ENCODE results near the gene ZNF608.

ZNF608 gene, protein sequence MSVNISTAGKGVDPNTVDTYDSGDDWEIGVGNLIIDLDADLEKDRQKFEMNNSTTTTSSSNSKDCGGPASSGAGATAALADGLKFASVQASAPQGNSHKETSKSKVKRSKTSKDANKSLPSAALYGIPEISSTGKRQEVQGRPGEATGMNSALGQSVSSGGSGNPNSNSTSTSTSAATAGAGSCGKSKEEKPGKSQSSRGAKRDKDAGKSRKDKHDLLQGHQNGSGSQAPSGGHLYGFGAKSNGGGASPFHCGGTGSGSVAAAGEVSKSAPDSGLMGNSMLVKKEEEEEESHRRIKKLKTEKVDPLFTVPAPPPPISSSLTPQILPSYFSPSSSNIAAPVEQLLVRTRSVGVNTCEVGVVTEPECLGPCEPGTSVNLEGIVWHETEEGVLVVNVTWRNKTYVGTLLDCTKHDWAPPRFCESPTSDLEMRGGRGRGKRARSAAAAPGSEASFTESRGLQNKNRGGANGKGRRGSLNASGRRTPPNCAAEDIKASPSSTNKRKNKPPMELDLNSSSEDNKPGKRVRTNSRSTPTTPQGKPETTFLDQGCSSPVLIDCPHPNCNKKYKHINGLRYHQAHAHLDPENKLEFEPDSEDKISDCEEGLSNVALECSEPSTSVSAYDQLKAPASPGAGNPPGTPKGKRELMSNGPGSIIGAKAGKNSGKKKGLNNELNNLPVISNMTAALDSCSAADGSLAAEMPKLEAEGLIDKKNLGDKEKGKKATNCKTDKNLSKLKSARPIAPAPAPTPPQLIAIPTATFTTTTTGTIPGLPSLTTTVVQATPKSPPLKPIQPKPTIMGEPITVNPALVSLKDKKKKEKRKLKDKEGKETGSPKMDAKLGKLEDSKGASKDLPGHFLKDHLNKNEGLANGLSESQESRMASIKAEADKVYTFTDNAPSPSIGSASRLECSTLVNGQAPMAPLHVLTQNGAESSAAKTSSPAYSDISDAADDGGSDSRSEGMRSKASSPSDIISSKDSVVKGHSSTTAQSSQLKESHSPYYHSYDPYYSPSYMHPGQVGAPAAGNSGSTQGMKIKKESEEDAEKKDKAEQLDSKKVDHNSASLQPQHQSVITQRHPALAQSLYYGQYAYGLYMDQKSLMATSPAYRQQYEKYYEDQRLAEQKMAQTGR (N-terminal part only)

DNA sequence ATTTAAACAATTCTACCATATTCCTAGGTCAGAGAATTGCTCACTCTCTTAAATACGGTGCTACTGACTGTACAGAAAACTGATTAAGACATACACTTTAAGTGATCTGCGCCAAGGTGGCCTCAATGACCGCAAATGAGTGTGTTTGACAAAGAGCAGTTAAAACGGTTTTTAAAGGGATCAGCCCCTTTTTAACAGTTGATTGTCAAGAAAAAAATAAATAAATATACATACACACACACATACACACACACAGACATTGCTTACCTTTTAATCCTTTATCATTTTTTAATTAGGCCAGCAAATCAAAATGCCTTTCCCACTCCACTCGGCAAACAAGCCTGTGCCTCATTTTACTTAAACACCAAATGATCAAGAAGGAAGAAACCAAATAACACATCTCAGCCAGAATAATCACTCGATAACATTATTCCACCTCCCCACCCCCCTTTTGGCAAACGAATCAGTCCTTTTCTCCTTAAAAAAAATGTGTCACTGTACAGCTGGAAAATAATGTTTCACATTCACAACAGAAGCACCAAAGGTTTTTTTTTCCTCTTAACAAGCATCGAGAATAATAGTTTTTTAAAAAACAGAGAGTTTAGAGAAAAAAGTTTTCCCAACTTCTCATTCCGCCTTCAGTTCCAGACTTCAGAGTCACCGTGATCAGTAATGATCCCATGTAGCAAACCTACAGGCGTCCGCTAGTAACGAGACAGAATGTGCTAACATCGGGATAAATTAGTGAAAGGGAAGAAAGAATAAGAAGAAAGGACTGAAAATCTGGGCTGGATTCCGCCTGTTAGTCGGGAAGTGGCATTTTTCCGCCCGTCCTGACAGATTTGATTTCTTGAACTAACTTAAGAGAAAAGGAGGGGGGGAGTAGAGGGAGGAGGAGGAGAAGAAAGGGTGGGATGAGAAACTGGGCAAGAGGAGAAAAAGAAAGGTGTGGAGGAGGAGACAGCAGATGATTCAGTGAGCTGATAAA, at the start of gene ZNF608:
TSS of gene ZNF608 (minus strand) at position 712 of the 988 bp plus-strand sequence. CDS start 1,650 bp downstream, outside the sequence.
- Histone ChIP-seq H3K9me3 (no peaks in the 10 kb centered on the region), H3K36me3 (no peaks in the 10 kb centered on the region), H3K4me1 (ENCODE audit: control insufficient read depth in 1 of 2, insufficient read depth in 1 of 2, low read depth in 1 of 2, low read length in 1 of 2) (peaks cover 39 to 46% of the 10 kb centered on the region in 2 experiments), H3K4me3 (ENCODE audit: low read depth in 1 of 2, low read length in 1 of 2) (peak within 1 kb of the TSS; percentile 60 to 66), H3K27me3 (peaks cover 56% of the 10 kb centered on the region), H3K27ac (no peak within 1 kb of the TSS)
- TF ChIP-seq, protein P1, sequence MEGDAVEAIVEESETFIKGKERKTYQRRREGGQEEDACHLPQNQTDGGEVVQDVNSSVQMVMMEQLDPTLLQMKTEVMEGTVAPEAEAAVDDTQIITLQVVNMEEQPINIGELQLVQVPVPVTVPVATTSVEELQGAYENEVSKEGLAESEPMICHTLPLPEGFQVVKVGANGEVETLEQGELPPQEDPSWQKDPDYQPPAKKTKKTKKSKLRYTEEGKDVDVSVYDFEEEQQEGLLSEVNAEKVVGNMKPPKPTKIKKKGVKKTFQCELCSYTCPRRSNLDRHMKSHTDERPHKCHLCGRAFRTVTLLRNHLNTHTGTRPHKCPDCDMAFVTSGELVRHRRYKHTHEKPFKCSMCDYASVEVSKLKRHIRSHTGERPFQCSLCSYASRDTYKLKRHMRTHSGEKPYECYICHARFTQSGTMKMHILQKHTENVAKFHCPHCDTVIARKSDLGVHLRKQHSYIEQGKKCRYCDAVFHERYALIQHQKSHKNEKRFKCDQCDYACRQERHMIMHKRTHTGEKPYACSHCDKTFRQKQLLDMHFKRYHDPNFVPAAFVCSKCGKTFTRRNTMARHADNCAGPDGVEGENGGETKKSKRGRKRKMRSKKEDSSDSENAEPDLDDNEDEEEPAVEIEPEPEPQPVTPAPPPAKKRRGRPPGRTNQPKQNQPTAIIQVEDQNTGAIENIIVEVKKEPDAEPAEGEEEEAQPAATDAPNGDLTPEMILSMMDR (IDR thresholded peaks at IDR 0.05), result no peak

- TF ChIP-seq, protein P1 (IDR thresholded peaks at IDR 0.05), result no peak
- no peaks in the 10 kb centered on the region for H3K4me1 ChIP-seq (ENCODE audit: control insufficient read depth in 1 of 2, insufficient read depth in 1 of 2, low read depth in 1 of 2, low read length in 1 of 2)
- no peaks in the 10 kb centered on the region for H3K27me3 ChIP-seq
- no peaks in the 10 kb centered on the region for H3K36me3 ChIP-seq
- no peak overlapping the region for H3K4me3 ChIP-seq (ENCODE audit: low read depth in 1 of 2, low read length in 1 of 2)
- H3K9me3 ChIP-seq, result no peaks in the 10 kb centered on the region
- H3K27ac ChIP-seq, result no peak overlapping the region
Measured at GRCh38 chr5:124795829-124796228, 49.4 kb upstream of the ZNF608 start.

DNA sequence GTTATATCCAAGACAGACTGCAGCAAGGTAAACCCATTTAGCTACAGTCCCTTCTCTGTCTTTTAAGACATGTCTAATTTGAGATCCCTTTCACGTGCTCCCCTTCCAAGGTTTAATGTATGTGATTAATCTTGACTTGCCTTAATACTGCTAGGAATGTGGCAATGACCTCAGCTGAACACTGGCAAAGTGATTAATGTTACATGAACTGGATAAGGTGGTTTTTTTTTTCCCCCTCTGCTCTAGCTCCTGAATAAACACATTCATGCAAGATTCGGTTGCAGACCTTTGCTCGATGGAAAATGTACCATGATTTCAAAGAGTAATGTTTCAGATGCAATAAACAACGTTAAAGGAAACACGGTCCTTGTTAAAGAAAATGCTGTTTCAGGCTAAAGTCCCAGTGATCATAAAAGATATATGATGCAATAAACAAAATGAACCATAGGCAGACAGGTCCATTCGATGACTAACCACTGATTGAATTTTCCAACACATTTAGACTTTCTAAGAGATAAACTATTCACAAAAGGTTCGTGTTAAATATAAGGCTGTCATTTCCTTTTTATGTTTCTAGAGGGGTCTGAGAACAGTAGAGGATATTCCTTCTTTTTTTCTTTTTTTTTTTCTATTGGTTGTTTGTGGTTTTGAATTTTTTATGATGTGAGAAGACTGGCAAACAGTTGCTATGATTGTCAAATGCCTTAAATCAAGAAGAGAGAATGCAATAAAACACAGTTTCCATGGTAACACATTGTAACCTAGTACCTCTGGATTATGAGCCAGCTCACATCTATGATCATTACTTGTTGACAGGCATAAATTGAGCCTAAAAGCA, 44.7 kb upstream of the ZNF608 start:
- TF ChIP-seq, protein P1 (IDR thresholded peaks at IDR 0.05), result no peak
- Histone ChIP-seq H3K9me3 (no peaks in the 10 kb centered on the region), H3K4me3 (ENCODE audit: low read depth in 1 of 2, low read length in 1 of 2) (no peak overlapping the region), H3K27me3 (no peaks in the 10 kb centered on the region), H3K4me1 (ENCODE audit: control insufficient read depth in 1 of 2, insufficient read depth in 1 of 2, low read depth in 1 of 2, low read length in 1 of 2) (no peaks in the 10 kb centered on the region), H3K36me3 (no peaks in the 10 kb centered on the region), H3K27ac (no peak overlapping the region)

- Histone ChIP-seq H3K4me1 (ENCODE audit: control insufficient read depth in 1 of 2, insufficient read depth in 1 of 2, low read depth in 1 of 2, low read length in 1 of 2) (no peaks in the 10 kb centered on the region), H3K4me3 (ENCODE audit: low read depth in 1 of 2, low read length in 1 of 2) (no peak overlapping the region), H3K9me3 (no peaks in the 10 kb centered on the region), H3K27ac (no peak overlapping the region), H3K27me3 (no peaks in the 10 kb centered on the region), H3K36me3 (no peaks in the 10 kb centered on the region)
- TF ChIP-seq, protein P1 (IDR thresholded peaks at IDR 0.05), result no peak
Measured at GRCh38 chr5:124790301-124790894, 44.0 kb upstream of the ZNF608 start.
